Measurements from ENCODE around the gene SHB.
A peak's percentile ranks its signal among the peaks of the same experiment; 100 is the strongest.
"Not testable (repeated sequence)": the region's sequence is repeated elsewhere in the genome, so short reads cannot be mapped to it uniquely, and the experiment has no call there.

Gene SHB

GRCh38 chr9:38062106-38062497, 6.9 kb downstream of the SHB start:
- no peak for DNase-seq

- no peak for DNase-seq
These were observed 7.6 kb downstream of the SHB start for GRCh38 chr9:38061326-38061977.

GRCh38 chr9:38060681-38061080, 8.3 kb downstream of the SHB start:
- DNase-seq: no peak

- peak; percentile 29 for DNase-seq
These were observed 9.6 kb downstream of the SHB start for GRCh38 chr9:38059233-38059936.

GRCh38 chr9:38058452-38059232, 10.4 kb downstream of the SHB start:
- DNase-seq: no peak

GRCh38 chr9:38057416-38058195, 11.4 kb downstream of the SHB start:
- no peak for DNase-seq

GRCh38 chr9:38054653-38055052, 14.4 kb downstream of the SHB start:
- no peak for DNase-seq

GRCh38 chr9:38053697-38054461, 15.1 kb downstream of the SHB start:
- DNase-seq: no peak

GRCh38 chr9:38051780-38052546, 17.1 kb downstream of the SHB start:
- peak; percentile 38 for DNase-seq

- peak; percentile 40 for DNase-seq
These were observed 20.6 kb downstream of the SHB start for GRCh38 chr9:38048316-38048969.

GRCh38 chr9:38047301-38048251, 21.5 kb downstream of the SHB start:
- DNase-seq: peak; percentile 95

- DNase-seq: peak; percentile 82
These were observed 22.2 kb downstream of the SHB start for GRCh38 chr9:38046661-38047300.

- DNase-seq: not testable (repeated sequence)
These were observed 23.1 kb downstream of the SHB start for GRCh38 chr9:38045939-38046338.

- DNase-seq: no peak
These were observed 24.3 kb downstream of the SHB start for GRCh38 chr9:38044706-38045105.

- DNase-seq: no peak
These were observed 24.9 kb downstream of the SHB start for GRCh38 chr9:38043931-38044623.

- DNase-seq: no peak
These were observed 26.2 kb downstream of the SHB start for GRCh38 chr9:38042626-38043357.

- DNase-seq: no peak
These were observed 27.3 kb downstream of the SHB start for GRCh38 chr9:38041564-38042243.
